Activated CD4-positive, alpha-beta T cell treated with anti-CD3 and anti-CD28 coated beads, Interleukin-2, amount 10 ng/mL, durations not matched to agents 24 days and 14 days (primary cell): Measurements from ENCODE around the gene SFT2D1. TPM values are rescaled to one million over a fixed set of nuclear protein-coding genes. Genes with fewer than 3 reads are reported as not detected.

ENCODE experiments used
- DNase-seq: peaks from one replicate; pipeline ENCODE4 v3.0.0; 2022
- H3K27ac Mint-ChIP-seq: one replicate; pipeline ENCODE4 v1.8.0; 2022; ENCODE audit warnings: mild to moderate bottlenecking, mixed read lengths
- H3K27me3 Mint-ChIP-seq: one replicate; pipeline ENCODE4 v1.8.0; 2022; ENCODE audit warnings: mixed read lengths
- H3K36me3 Mint-ChIP-seq: one replicate; pipeline ENCODE4 v1.8.0; 2022; ENCODE audit warnings: low read depth, mild to moderate bottlenecking, mixed read lengths
- H3K4me1 Mint-ChIP-seq: one replicate; pipeline ENCODE4 v1.8.0; 2021; ENCODE audit warnings: mixed read lengths
- H3K4me3 Mint-ChIP-seq: one replicate; pipeline ENCODE4 v1.8.0; 2022; ENCODE audit warnings: mild to moderate bottlenecking, moderate library complexity, mixed read lengths
- H3K9me3 Mint-ChIP-seq: one replicate; pipeline ENCODE4 v1.8.0; 2021; ENCODE audit warnings: mixed read lengths
- intact Hi-C: fragments of 100-400 bp; cut with micrococcal nuclease; formaldehyde crosslinking; loops from one replicate; pipeline ENCODE4 v1.15.1; 2023
- total RNA-seq: library from RNA; stranded (reverse); gene quantifications from 2 replicates; pipeline ENCODE4 v1.2.3, GENCODE V29; 2022

SFT2D1 gene
- total RNA-seq, 1 donor from 2014 or later, result 61.2 TPM

DNA sequence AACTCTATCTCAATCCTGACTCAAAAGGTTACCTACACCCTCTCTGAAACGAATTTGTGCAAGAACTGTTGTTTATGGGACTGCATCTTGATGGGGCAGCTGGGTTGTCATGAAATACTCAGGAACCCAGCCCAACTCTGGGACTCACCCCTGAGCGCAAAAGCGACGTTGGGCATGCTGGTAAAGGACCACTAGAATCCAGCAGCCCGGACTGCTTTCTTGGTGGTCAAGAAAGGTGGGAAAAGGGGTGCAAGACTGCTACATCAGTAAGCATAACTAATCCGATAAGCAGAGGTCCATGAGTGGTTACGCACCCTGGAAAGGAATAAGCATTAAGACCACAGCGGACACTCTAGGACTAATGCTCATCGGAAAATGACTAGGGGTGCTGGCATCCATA lies 27.9 kb downstream of the SFT2D1 start:
- Mint-ChIP-seq H3K4me3 (no peak overlapping the region), H3K4me1 (no peaks in the 10 kb centered on the region), H3K9me3 (no peaks in the 10 kb centered on the region), H3K36me3 (peaks cover 3% of the 10 kb centered on the region), H3K27me3 (peaks cover 21% of the 10 kb centered on the region), H3K27ac (no peak overlapping the region)
- no peak for DNase-seq
- intact Hi-C loops, result no loop called here

GRCh38 chr6:166313255-166314070 lies 28.9 kb downstream of the SFT2D1 start:
- Mint-ChIP-seq H3K4me3 (no peak overlapping the region), H3K4me1 (no peaks in the 10 kb centered on the region), H3K27me3 (peaks cover 31% of the 10 kb centered on the region), H3K27ac (no peak overlapping the region), H3K36me3 (peaks cover under 1% of the 10 kb centered on the region), H3K9me3 (no peaks in the 10 kb centered on the region)
- no peak for DNase-seq
- intact Hi-C loops, result loop anchor here (1.0 kb wide), 1 partner anchor 88 kb away; no protein-coding TSS in a partner anchor

- DNase-seq, result no peak
- no peaks in the 10 kb centered on the region for H3K36me3 Mint-ChIP-seq
- no peak overlapping the region for H3K4me3 Mint-ChIP-seq
- no peak overlapping the region for H3K27ac Mint-ChIP-seq
- H3K9me3 Mint-ChIP-seq, result no peaks in the 10 kb centered on the region
- H3K27me3 Mint-ChIP-seq, result peaks cover 33% of the 10 kb centered on the region
- H3K4me1 Mint-ChIP-seq, result no peaks in the 10 kb centered on the region
- intact Hi-C loops, result loop anchor here (1.0 kb wide), 1 partner anchor 88 kb away; no protein-coding TSS in a partner anchor
Measured at GRCh38 chr6:166312832-166313231, 29.5 kb downstream of the SFT2D1 start.

DNA sequence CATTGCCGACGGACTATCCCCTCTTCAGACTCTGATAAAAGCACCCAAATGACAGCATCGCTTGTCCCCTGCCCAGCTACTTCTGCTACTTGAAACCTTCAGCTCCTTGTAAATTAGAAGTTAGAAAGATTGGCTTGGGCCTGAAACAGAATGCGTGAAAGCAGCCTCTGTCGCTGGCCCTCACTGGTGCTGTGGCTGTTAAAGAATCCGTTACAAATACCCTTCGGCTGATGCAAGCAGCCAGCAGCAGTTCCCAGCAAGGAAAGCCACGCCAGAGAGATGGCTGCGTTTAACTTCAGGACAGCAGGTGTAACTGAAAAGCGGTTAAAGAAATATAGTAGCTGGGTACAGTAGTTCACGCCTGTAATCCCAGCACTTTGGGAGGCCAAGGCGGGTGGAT lies 31.7 kb downstream of the SFT2D1 start:
- Mint-ChIP-seq H3K27me3 (peaks cover 42% of the 10 kb centered on the region), H3K9me3 (no peaks in the 10 kb centered on the region), H3K4me3 (no peak overlapping the region), H3K4me1 (no peaks in the 10 kb centered on the region), H3K27ac (no peak overlapping the region), H3K36me3 (no peaks in the 10 kb centered on the region)
- DNase-seq, result no peak
- intact Hi-C loops, result no loop called here

DNA sequence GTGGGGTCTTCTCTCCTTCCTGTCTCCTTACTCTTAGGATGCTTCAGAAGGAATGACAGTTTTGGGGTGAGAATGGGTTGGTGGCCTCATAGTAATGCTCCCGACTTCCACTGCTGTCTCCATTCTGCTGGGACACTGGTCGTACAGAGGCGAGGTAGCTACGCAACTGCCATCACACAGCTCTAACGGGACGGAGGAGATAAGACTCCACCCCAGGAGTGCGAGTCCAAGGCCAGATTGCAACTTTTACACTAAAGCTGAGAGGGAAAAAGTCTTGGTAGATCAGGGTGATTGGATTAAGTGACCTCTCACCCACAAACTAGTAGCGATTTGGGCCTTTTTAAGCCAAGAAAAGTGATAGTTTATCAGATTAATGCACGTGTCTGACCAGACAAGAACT lies 32.4 kb downstream of the SFT2D1 start:
- H3K9me3 Mint-ChIP-seq, result no peaks in the 10 kb centered on the region
- no peak overlapping the region for H3K4me3 Mint-ChIP-seq
- H3K36me3 Mint-ChIP-seq, result no peaks in the 10 kb centered on the region
- H3K4me1 Mint-ChIP-seq, result no peaks in the 10 kb centered on the region
- intact Hi-C loops, result loop anchor here (2.0 kb wide), 2 partner anchors 23 to 73 kb away; partner anchors contain the start of gene MPC1
- DNase-seq, result no peak
- H3K27me3 Mint-ChIP-seq, result peaks cover 46% of the 10 kb centered on the region
- no peak overlapping the region for H3K27ac Mint-ChIP-seq

DNA sequence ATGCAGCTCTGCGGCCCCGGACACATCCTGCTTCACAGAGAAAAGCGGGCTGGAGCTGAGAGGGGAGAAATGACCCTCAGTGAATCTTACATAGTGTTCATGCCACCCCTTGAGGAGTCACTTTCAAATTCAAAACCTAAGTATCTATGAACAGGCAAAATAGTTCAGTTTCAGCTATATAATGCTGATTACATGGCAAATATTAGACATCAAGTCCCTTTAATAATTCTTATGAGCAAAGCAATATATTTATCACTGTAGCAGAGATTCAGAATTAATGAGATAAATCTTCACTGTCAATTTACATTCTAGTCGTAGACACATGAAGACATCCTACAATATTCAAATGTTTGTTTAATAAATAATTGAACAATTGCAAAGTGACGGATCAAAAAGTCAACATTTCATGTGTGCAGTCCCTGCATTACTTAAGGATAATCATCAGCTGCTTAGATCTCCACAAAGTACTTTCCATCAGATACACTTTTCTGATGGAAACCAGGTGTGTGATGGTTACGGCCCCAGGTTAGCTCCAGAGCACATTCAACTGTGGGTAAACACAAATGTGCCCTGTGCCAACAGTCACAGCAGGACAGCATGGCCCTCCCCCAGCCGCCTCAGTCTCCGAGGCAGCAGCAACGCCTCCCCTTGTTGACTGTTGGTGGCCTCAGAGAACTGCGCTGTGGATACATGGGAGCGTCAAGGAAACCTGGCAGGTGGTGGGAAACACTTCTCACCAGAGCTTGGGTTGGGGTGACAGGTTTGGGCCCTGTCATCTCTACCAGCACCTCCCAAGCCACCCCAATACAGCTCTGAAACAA lies 33.4 kb downstream of the SFT2D1 start:
- no peaks in the 10 kb centered on the region for H3K36me3 Mint-ChIP-seq
- intact Hi-C loops, result loop anchor here (2.0 kb wide), 2 partner anchors 24 to 74 kb away; partner anchors contain the start of gene MPC1
- H3K4me1 Mint-ChIP-seq, result no peaks in the 10 kb centered on the region
- H3K4me3 Mint-ChIP-seq, result no peak overlapping the region
- no peak for DNase-seq
- H3K9me3 Mint-ChIP-seq, result no peaks in the 10 kb centered on the region
- H3K27me3 Mint-ChIP-seq, result peaks cover 50% of the 10 kb centered on the region
- no peak overlapping the region for H3K27ac Mint-ChIP-seq

GRCh38 chr6:166308033-166308768 lies 34.1 kb downstream of the SFT2D1 start, which contains the start of gene PRR18:
PRR18 (minus strand) TSS chr6:166308392; CDS start chr6:166308142, 250 bp downstream.
- intact Hi-C loops, result loop anchor here (2.0 kb wide), 2 partner anchors 25 to 75 kb away; partner anchors contain the start of gene MPC1
- no peaks in the 10 kb centered on the region for H3K4me1 Mint-ChIP-seq
- peaks cover 57% of the 10 kb centered on the region for H3K27me3 Mint-ChIP-seq
- no peak for DNase-seq
- H3K36me3 Mint-ChIP-seq, result no peaks in the 10 kb centered on the region
- no peak within 1 kb of the TSS for H3K27ac Mint-ChIP-seq
- no peaks in the 10 kb centered on the region for H3K9me3 Mint-ChIP-seq
- no peak within 1 kb of the TSS for H3K4me3 Mint-ChIP-seq

GRCh38 chr6:166307082-166308032 lies 35.0 kb downstream of the SFT2D1 start:
- Mint-ChIP-seq H3K27ac (no peak overlapping the region), H3K27me3 (peaks cover 62% of the 10 kb centered on the region), H3K9me3 (no peaks in the 10 kb centered on the region), H3K4me1 (no peaks in the 10 kb centered on the region), H3K4me3 (no peak overlapping the region), H3K36me3 (no peaks in the 10 kb centered on the region)
- intact Hi-C loops, result loop anchor here (2.0 kb wide), 2 partner anchors 25 to 75 kb away; partner anchors contain the start of gene MPC1
- no peak for DNase-seq

DNA sequence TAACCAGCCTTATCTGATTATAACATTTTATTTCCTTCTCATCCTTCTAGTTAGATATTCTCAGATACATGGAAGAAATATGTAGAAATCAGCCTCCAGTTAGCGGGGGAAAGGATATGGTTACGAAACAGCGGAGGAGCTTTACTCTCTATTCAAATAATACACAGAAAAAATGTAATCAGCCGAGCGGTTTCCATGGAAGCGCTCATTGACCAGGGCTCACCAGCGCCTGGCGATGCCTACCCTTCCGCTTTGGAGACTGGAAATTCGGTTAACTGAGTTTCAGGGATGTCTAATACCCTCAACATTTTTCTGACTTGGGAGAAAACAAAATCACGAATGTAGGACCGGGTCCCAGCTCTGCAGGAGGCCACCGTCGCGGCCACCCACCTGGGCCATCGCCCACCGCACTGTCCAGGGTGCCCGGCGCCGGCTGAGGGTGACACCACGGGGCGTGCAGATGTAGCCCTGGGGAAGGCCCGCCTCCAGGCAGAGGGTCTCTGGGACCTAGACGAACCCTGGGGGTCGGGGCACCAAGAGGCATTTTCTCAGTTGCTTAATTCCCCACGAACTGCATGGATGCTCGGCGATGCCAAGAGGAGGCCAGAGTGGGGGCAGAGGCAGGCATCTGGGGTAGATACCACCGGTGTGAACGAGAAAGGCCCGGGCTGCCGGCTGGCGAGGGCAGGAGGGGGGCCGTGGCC lies 35.8 kb downstream of the SFT2D1 start:
- Mint-ChIP-seq H3K27me3 (peaks cover 65% of the 10 kb centered on the region), H3K36me3 (no peaks in the 10 kb centered on the region), H3K27ac (no peak overlapping the region), H3K4me1 (no peaks in the 10 kb centered on the region), H3K4me3 (no peak overlapping the region), H3K9me3 (no peaks in the 10 kb centered on the region)
- intact Hi-C loops, result no loop called here
- no peak for DNase-seq

DNA sequence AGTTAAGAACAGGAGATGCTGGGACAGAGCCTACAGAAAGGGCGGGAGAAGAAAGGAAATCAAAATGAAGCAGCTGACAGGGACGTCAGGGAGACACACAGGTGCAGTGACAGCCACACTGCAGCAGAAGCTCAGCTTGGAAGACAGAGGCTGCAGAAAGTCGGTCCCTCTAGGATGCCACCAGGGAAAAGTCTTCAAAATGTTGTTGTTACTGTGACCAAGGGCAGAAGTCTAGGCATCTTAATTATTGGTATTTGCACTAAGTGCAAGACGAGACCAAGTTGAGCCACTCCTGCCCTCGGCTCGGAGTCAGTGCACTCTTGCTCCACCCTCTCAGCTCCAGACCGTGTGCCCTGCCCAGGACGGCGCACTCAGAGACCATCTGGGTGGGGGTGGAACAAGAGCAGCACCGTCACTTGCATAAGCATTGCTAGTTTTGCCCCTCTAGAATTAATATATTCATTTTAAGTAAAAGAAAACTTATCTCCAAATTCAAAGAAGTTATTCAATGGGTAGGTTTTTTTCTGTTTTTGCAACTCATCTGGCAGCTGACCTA lies 36.7 kb downstream of the SFT2D1 start:
- H3K4me3 Mint-ChIP-seq, result peak overlapping the region; percentile 12
- no peaks in the 10 kb centered on the region for H3K9me3 Mint-ChIP-seq
- no peak overlapping the region for H3K27ac Mint-ChIP-seq
- DNase-seq, result no peak
- intact Hi-C loops, result no loop called here
- no peaks in the 10 kb centered on the region for H3K36me3 Mint-ChIP-seq
- peaks cover 62% of the 10 kb centered on the region for H3K27me3 Mint-ChIP-seq
- no peaks in the 10 kb centered on the region for H3K4me1 Mint-ChIP-seq

DNA sequence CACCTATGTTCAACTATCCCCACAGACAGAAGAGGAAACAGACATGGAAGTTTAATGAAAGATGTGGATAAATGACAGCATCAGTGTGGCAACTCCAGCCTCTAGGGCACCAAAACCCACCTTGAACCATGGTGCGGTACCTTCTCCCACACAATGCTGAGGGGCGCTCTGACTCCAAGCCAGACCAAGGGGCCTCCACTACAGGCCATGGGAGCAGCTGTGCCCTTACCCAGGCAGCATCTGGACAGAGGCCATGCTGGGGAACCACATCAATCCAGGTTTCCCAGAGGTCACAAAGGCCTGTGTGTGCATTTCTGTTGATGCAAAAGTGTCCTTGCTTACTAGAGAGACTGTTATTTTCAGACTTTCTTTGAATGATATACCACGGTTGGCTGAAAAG lies 38.2 kb downstream of the SFT2D1 start:
- Mint-ChIP-seq H3K4me1 (no peaks in the 10 kb centered on the region), H3K27me3 (peaks cover 50% of the 10 kb centered on the region), H3K36me3 (no peaks in the 10 kb centered on the region), H3K9me3 (no peaks in the 10 kb centered on the region), H3K27ac (no peak overlapping the region), H3K4me3 (no peak overlapping the region)
- no peak for DNase-seq
- intact Hi-C loops, result no loop called here
